ENCODE results near the gene UBE2V1. TPM values are rescaled to one million over a fixed set of nuclear protein-coding genes. Genes with fewer than 3 reads are reported as not detected.

The UBE2V1 gene
- total and polyA plus RNA-seq, 2 donors (not counting 3 experiments of a cell fraction or from before 2014, with no cell fraction given), result 145 to 156 TPM

GRCh38 chr20:50099113-50099512, 13.8 kb downstream of the UBE2V1 start:
- H3K36me3 ChIP-seq (ENCODE audit: control insufficient read depth in 2 of 2, extremely low read depth in 1 of 2, insufficient read depth in 2 of 2, low read length in 2 of 2), result peaks cover 2 to 15% of the 10 kb centered on the region in 2 experiments
- no TSS peak for BruUV-seq (replicated peaks)

More at GRCh38 chr20:50099113-50099512, 13.8 kb downstream of the UBE2V1 start:
- POLR2A ChIA-PET, result no interaction called here
- Histone ChIP-seq H3K79me2 (ENCODE audit: control insufficient read depth, insufficient read depth, low read length) (peaks cover 94% of the 10 kb centered on the region), H2AFZ (ENCODE audit: low read depth, low read length) (no peak overlapping the region), H3K9ac (replicated peaks; ENCODE audit: extremely low read depth, insufficient read depth, low read length) (no peak overlapping the region), H3K4me3 (replicated peaks in 1 of 3; ENCODE audit: insufficient read depth in 1 of 3, low read depth in 1 of 3, low read length in 3 of 3) (no peak overlapping the region), H3K4me2 (ENCODE audit: insufficient read depth, low read length) (no peak overlapping the region), H3K27ac (ENCODE audit: insufficient read depth, low read depth, low read length) (no peak overlapping the region), H4K20me1 (replicated peaks; ENCODE audit: control insufficient read depth, extremely low read depth, insufficient read depth, low read length) (peaks cover 5% of the 10 kb centered on the region), H3K9me3 (replicated peaks; ENCODE audit: control insufficient read depth, insufficient read depth, low read length) (no peaks in the 10 kb centered on the region), H3K9me1 (replicated peaks; ENCODE audit: control insufficient read depth, extremely low read depth, insufficient read depth, low read length) (peaks cover 2% of the 10 kb centered on the region), H3K4me1 (ENCODE audit: control insufficient read depth, extremely low read depth, insufficient read depth, low read length) (peaks cover 15% of the 10 kb centered on the region), H3K27me3 (ENCODE audit: control insufficient read depth in 2 of 2, insufficient read depth in 2 of 2, low read length in 2 of 2) (no peaks in the 10 kb centered on the region)
- CTCF ChIA-PET, result interaction anchor here (2.6 to 4.2 kb wide), 2 partner anchors 14 to 28 kb away, joined by 18 to 20 read pairs; no protein-coding TSS in a partner anchor
- intact Hi-C loops (cut with micrococcal nuclease) (no loop called here), dilution Hi-C loops (cut with MboI; ENCODE audit: extremely low pct_ligation_motif_present, low sequenced_read_pairs) (no loop called here)
- no peak for TF ChIP-seq JUN (IDR thresholded peaks at IDR 0.05; ENCODE audit: borderline replicate concordance, insufficient read depth, insufficient read length, low read depth)
- no peak for TF ChIP-seq MAX (IDR thresholded peaks at IDR 0.05; ENCODE audit: insufficient read depth, insufficient read length)
- no peak for TF ChIP-seq FOS (IDR thresholded peaks at IDR 0.05; ENCODE audit: borderline replicate concordance, insufficient read depth, low read length)
- no peak for TF ChIP-seq GATA2 (IDR thresholded peaks at IDR 0.05; ENCODE audit: insufficient read depth, insufficient read length, low read depth, low read length)
- TF ChIP-seq MYC (IDR thresholded peaks at IDR 0.05; ENCODE audit: low read depth, low read length), result no peak
- TF ChIP-seq POLR2A (IDR thresholded peaks at IDR 0.05; ENCODE audit: low read depth, low read length), result no peak
- no peak for TF ChIP-seq EZH2 (IDR thresholded peaks at IDR 0.05; ENCODE audit: borderline replicate concordance, low read depth, low read length, severe bottlenecking)
- no peak for TF ChIP-seq POLR2AphosphoS5 (IDR thresholded peaks at IDR 0.05; ENCODE audit: insufficient read depth, low read depth, low read length)
- TF ChIP-seq CTCF (IDR thresholded peaks at IDR 0.05; ENCODE audit: extremely low read depth in 1 of 2, insufficient read depth in 1 of 2, low read depth in 1 of 2, low read length in 2 of 2), result no peak
- no peak for FAIRE-seq
- DNase-seq (ENCODE audit: low read depth, low spot score), result no peak

Measured in endothelial cell of umbilical vein (primary cell).